HG02852 (cell line): ENCODE measurements around the gene CECR2.

ENCODE experiments used
- ATAC-seq: cut with Tn5 transposase; IDR thresholded peaks from one replicate; pipeline ENCODE4 v1.9.1; 2021; ENCODE audit warnings: mild to moderate bottlenecking, moderate library complexity; ENCODE audit not compliant: unreplicated experiment

CECR2 gene

DNA sequence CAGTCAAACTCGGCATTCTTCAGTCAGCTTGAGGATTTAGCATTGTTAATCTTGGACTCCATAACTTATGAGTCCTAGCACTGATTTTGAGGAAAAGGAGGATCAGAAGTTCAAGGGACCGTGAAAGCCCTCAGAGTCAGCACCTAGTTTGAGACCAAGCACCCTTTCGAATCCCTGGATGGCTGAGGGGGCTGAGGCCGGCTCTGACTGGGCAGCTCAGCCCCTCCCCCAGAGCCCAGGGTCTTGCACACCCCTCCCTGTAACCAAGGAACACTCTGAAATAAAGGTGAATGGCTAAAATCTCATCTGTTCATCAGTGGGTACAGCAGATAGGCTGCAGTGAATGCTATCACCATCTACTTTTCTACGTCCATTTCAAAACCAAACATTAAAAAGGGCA, 221.3 kb downstream of the CECR2 start:
- ATAC-seq, result no peak

GRCh38 chr22:17592201-17592600, 222.9 kb downstream of the CECR2 start:
- no peak for ATAC-seq

DNA sequence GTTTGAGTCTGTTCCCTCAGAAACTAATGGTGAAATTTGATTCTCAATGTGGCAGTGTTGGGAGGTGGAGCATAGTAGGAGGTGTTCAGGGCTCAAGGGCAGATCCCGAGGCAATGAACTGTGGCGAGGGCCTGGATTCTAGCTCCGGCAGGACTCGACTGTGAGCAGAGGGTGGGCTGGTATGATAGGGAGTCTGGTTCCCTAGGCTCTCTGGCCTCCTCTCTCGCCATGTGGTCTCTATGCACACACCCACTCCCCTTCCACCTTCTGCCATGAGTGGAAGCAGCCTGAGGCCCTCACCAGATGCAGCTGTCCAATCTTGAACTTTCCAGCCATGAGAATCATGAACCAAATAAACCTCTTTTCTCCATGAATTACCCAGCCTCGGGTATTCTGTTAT, 227.0 kb downstream of the CECR2 start:
- ATAC-seq, result no peak

DNA sequence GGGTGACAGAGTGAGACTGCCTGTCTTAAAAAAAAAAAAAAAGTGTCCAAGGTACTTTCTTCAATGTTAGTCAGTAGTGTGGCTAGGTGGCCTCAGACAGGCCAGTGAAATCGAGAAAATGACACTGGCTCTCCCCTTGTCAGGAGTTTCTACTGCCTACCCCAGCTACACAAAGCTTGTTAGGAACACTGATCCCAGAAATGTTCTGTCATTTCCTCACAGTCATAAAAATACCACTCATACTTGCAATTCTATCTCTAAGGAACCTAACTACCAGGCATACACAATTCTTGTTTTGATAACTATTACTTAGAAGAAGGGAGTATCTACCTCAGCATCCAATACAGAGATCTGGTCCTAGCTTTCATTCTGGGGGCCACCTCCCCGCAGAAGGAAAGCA, 228.0 kb downstream of the CECR2 start:
- ATAC-seq, result no peak

DNA sequence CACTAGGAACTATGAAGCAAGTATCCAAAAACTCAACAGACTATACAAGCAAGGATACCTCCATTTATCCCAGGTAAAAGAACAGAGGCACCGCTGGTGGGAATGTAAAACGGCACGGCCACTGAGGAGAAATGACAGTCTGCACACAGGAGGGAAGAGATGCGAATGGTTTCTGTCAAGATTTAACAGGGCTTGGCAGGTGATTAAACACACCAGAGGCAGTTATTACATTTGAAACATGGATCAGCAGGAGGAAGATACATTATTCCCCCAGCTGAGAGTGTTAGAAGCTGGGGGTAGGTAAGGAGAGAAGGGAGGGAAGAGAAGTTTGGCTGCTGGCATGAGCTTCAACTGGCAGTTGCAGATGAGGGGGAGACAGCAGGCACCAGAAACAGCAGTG, 229.1 kb downstream of the CECR2 start:
- ATAC-seq, result no peak

GRCh38 chr22:17601031-17601430, 231.8 kb downstream of the CECR2 start:
- ATAC-seq, result no peak

GRCh38 chr22:17603668-17604067, 234.4 kb downstream of the CECR2 start:
- ATAC-seq, result no peak

- no peak for ATAC-seq
Observed at GRCh38 chr22:17606496-17606895, 237.2 kb downstream of the CECR2 start.
